Right atrium auricular region (tissue), 2 donors: Measurements from ENCODE around the gene CEP112. TPM values are rescaled to one million over a fixed set of nuclear protein-coding genes. Genes with fewer than 3 reads are reported as not detected.

Experiments
- DNase-seq: peaks from one replicate; pipeline ENCODE4 v3.0.0-alpha.2; 2019; ENCODE audit warnings: low spot score
- H3K27ac ChIP-seq, 2 donors: fragments of 200-600 bp; sonication (generic); 1 replicate in 1 of 2; 2 replicates in 1 of 2; pipeline ENCODE4 v1.5.1; 2016 to 2019
- H3K27me3 ChIP-seq, 2 donors: fragments of 200-600 bp; sonication (generic); one replicate each; pipeline versions ENCODE4 v1.5.1 to v1.6.0; 2017 to 2019
- H3K36me3 ChIP-seq: fragments of 200-600 bp; sonication (generic); one replicate; pipeline ENCODE4 v1.5.1; 2016
- H3K4me1 ChIP-seq, 2 donors: fragments of 200-600 bp; sonication (generic); one replicate each; pipeline versions ENCODE4 v1.5.1 to v1.6.0; 2017 to 2019
- H3K4me3 ChIP-seq, 2 donors: fragments of 200-600 bp; sonication (generic); 1 replicate in 1 of 2; 2 replicates in 1 of 2; pipeline ENCODE4 v1.5.1; 2017 to 2019; ENCODE audit warnings: mild to moderate bottlenecking in 1 of 2, moderate library complexity in 1 of 2
- H3K9me3 ChIP-seq, 2 donors: fragments of 200-600 bp; sonication (generic); one replicate each; pipeline ENCODE4 v1.5.1; 2019
- total RNA-seq, 2 donors: library from RNA; depleted of rRNA; stranded (reverse); fragments of >200 nt; gene quantifications; one replicate each; pipeline ENCODE4 v1.1.0, GENCODE V29; 2016
- TF ChIP-seq, protein P1 (sequence below), 2 donors: fragments of 200-600 bp; sonication (generic); IDR thresholded peaks; one replicate each; pipeline ENCODE4 v1.5.1; 2019; ENCODE audit warnings: antibody characterized with exemption in 2 of 2

The CEP112 gene
- total RNA-seq, 2 donors from 2014 or later: 8.1 to 11.2 TPM

- Histone ChIP-seq H3K4me1 (no peaks in the 10 kb centered on the region), H3K36me3 (no peaks in the 10 kb centered on the region), H3K9me3 (no peaks in the 10 kb centered on the region), H3K27ac (no peak overlapping the region), H3K27me3 (no peaks in the 10 kb centered on the region), H3K4me3 (no peak overlapping the region)
- no peak for DNase-seq
- TF ChIP-seq, protein P1, sequence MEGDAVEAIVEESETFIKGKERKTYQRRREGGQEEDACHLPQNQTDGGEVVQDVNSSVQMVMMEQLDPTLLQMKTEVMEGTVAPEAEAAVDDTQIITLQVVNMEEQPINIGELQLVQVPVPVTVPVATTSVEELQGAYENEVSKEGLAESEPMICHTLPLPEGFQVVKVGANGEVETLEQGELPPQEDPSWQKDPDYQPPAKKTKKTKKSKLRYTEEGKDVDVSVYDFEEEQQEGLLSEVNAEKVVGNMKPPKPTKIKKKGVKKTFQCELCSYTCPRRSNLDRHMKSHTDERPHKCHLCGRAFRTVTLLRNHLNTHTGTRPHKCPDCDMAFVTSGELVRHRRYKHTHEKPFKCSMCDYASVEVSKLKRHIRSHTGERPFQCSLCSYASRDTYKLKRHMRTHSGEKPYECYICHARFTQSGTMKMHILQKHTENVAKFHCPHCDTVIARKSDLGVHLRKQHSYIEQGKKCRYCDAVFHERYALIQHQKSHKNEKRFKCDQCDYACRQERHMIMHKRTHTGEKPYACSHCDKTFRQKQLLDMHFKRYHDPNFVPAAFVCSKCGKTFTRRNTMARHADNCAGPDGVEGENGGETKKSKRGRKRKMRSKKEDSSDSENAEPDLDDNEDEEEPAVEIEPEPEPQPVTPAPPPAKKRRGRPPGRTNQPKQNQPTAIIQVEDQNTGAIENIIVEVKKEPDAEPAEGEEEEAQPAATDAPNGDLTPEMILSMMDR (IDR thresholded peaks at IDR 0.05): no peak
Measured at GRCh38 chr17:66233023-66233753, 41.3 kb upstream of the CEP112 start.

GRCh38 chr17:66230922-66231591 is 39.1 kb upstream of the CEP112 start:
- no peaks in the 10 kb centered on the region for H3K27me3 ChIP-seq
- TF ChIP-seq, protein P1 (IDR thresholded peaks at IDR 0.05): no peak
- H3K36me3 ChIP-seq: no peaks in the 10 kb centered on the region
- H3K4me3 ChIP-seq: no peak overlapping the region
- H3K9me3 ChIP-seq: no peaks in the 10 kb centered on the region
- DNase-seq: no peak
- no peak overlapping the region for H3K27ac ChIP-seq
- H3K4me1 ChIP-seq: no peaks in the 10 kb centered on the region

DNA sequence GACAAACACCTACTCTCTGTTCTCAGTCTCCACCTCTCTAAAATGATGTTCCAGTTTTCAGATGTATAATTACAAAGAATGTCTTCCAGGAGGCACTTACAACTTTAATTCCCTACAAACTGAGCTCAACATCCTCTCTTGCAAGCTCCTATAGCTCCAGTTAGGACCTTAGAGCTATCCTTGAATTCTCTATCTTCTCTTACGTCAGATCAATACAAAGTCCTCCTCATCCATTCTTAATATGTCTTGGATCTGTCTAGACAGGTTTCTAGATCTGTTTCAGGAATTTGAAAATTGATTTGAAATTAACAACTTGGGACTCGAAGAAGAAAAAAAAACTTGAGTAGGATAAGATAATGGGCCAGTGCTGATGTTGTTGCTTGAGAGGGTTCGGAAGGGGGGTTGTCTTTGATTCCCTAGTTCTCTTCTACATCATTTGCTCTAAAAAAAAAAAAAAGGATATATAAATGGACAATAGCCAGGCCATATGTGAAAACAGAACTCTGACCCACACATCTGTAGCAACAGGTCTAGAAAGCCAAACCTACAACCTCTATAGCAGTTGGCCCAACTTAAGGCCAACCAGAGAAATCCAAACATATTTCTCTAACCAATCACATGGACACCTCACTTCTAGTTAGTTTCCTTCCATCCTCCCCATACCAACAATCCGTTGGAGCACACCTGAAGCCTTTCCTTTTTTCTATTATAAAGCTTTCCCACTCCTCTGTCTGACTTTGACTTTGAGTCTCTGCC is 38.0 kb upstream of the CEP112 start:
- no peaks in the 10 kb centered on the region for H3K4me1 ChIP-seq
- TF ChIP-seq, protein P1 (IDR thresholded peaks at IDR 0.05): no peak
- H3K36me3 ChIP-seq: no peaks in the 10 kb centered on the region
- H3K27ac ChIP-seq: no peak overlapping the region
- no peak overlapping the region for H3K4me3 ChIP-seq
- DNase-seq: no peak
- H3K27me3 ChIP-seq: no peaks in the 10 kb centered on the region
- no peaks in the 10 kb centered on the region for H3K9me3 ChIP-seq

DNA sequence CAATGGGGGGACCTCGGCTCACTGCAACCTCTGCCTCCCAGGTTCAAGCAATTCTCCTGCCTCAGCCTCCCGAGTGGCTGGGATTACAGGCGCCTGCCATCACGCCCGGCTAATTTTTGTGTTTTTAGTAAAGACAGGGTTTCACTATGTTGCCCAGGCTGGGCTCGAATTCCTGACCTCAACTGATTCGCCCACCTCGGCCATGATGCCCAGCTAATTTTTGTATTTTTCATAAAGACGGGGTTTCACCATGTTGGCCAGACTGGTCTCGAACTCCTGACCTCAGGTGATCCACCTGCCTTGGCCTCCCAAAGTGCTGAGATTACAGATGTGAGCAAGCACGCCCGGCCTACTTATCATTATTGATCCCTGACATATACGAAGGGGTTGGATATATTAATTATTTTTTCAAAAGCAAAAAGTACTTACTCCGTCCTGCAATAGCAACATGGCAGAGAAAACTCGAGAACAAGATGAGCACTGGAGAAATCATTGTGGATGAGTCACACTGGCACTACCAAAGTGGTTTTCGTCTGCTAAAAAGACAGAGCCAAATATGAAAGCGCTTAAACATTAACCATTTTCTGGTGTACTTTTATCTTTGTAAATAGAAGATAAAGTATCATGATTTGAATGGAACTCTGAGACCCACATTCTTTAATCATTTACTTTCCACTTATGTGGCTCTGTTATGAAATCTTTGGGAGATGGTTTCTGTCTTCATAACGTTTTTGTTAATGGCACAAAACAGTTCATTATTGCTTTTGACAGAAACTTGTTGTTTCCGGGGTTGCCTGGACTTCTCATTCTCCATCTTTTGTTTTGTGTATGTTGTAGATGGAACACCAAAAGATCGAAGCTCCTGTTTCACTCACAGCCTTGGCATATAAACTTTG is 37.2 kb upstream of the CEP112 start, which contains the start of gene APOH:
APOH (minus strand) TSS at position 529 of the 896 bp plus-strand sequence; CDS start at position 493, 36 bp downstream.
- H3K27me3 ChIP-seq: no peaks in the 10 kb centered on the region
- no peaks in the 10 kb centered on the region for H3K9me3 ChIP-seq
- TF ChIP-seq, protein P1 (IDR thresholded peaks at IDR 0.05): no peak
- no peak within 1 kb of the TSS for H3K27ac ChIP-seq
- H3K4me3 ChIP-seq: no peak within 1 kb of the TSS
- DNase-seq: no peak
- H3K36me3 ChIP-seq: no peaks in the 10 kb centered on the region
- no peaks in the 10 kb centered on the region for H3K4me1 ChIP-seq
